ENCODE data around the gene CASP3.

DNA sequence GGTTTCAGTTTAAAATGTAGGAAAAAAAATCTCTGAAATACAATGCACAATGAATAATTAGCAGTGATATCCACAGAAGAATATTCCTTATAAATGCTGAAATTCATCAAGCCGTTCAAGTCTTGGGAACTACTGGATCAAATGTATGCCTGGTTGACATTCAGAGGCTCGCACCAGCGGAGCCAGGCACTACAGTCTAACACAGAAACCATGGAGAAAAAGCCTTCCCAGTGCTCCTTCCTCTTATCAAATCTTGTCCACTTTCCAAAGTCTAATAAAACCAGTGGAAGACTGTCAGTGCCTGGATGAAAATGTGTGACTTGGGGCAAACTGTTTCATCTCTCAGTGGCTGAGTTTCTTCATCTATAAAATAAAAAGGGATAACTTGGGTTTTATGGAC, 48.7 kb upstream of the CASP3 start:
- TF ChIP-seq SUZ12 (IDR thresholded peaks at IDR 0.05), result no peak
- TF ChIP-seq TARDBP (IDR thresholded peaks at IDR 0.05), result no peak
- no peak for TF ChIP-seq SP1 (IDR thresholded peaks at IDR 0.05)
- TF ChIP-seq FOXK2 (IDR thresholded peaks at IDR 0.05), result no peak
- TF ChIP-seq FOXA1 (IDR thresholded peaks at IDR 0.05), result no peak

Measured in HEK293T (cell line).